HPDE6-E6E7 (cell line): ENCODE measurements around the gene IGSF3.
"Not testable (repeated sequence)": the region's sequence is repeated elsewhere in the genome, so short reads cannot be mapped to it uniquely, and the experiment has no call there.

Experiments used
- DNase-seq: peaks from one replicate; pipeline ENCODE4 v3.0.0; 2011; ENCODE audit warnings: missing footprints; ENCODE audit errors: extremely low spot score

IGSF3 gene

GRCh38 chr1:116599369-116599768, 68.2 kb downstream of the IGSF3 start:
- not testable (repeated sequence) for DNase-seq

- not testable (repeated sequence) for DNase-seq
Observed at GRCh38 chr1:116598420-116599036, 69.0 kb downstream of the IGSF3 start.

GRCh38 chr1:116597388-116597787, 70.1 kb downstream of the IGSF3 start:
- DNase-seq = not testable (repeated sequence)

GRCh38 chr1:116596742-116597307, 70.7 kb downstream of the IGSF3 start:
- not testable (repeated sequence) for DNase-seq

- DNase-seq = not testable (repeated sequence)
Observed at GRCh38 chr1:116595946-116596741, 71.4 kb downstream of the IGSF3 start.

GRCh38 chr1:116595065-116595840, 72.3 kb downstream of the IGSF3 start:
- not testable (repeated sequence) for DNase-seq

- not testable (repeated sequence) for DNase-seq
Observed at GRCh38 chr1:116593977-116594376, 73.6 kb downstream of the IGSF3 start.

- DNase-seq = not testable (repeated sequence)
Observed at GRCh38 chr1:116593401-116593800, 74.1 kb downstream of the IGSF3 start.

- not testable (repeated sequence) for DNase-seq
Observed at GRCh38 chr1:116591951-116592605, 75.5 kb downstream of the IGSF3 start.

- not testable (repeated sequence) for DNase-seq
Observed at GRCh38 chr1:116591006-116591950, 76.3 kb downstream of the IGSF3 start.

- DNase-seq = not testable (repeated sequence)
Observed at GRCh38 chr1:116590359-116591005, 77.1 kb downstream of the IGSF3 start.

GRCh38 chr1:116589101-116589735, 78.3 kb downstream of the IGSF3 start:
- DNase-seq = not testable (repeated sequence)

- DNase-seq = no peak
Observed at GRCh38 chr1:116587501-116588227, 79.9 kb downstream of the IGSF3 start.

- no peak for DNase-seq
Observed at GRCh38 chr1:116586741-116587143, 80.8 kb downstream of the IGSF3 start.

- no peak for DNase-seq
Observed at GRCh38 chr1:116585886-116586285, 81.6 kb downstream of the IGSF3 start.

- DNase-seq = no peak
Observed at GRCh38 chr1:116581323-116581885, 86.1 kb downstream of the IGSF3 start.

- no peak for DNase-seq
Observed at GRCh38 chr1:116580446-116581322, 86.8 kb downstream of the IGSF3 start.
